ENCODE data around the gene C1R.
"Not testable (repeated sequence)": the region's sequence is repeated elsewhere in the genome, so short reads cannot be mapped to it uniquely, and the experiment has no call there.

Gene C1R

DNA sequence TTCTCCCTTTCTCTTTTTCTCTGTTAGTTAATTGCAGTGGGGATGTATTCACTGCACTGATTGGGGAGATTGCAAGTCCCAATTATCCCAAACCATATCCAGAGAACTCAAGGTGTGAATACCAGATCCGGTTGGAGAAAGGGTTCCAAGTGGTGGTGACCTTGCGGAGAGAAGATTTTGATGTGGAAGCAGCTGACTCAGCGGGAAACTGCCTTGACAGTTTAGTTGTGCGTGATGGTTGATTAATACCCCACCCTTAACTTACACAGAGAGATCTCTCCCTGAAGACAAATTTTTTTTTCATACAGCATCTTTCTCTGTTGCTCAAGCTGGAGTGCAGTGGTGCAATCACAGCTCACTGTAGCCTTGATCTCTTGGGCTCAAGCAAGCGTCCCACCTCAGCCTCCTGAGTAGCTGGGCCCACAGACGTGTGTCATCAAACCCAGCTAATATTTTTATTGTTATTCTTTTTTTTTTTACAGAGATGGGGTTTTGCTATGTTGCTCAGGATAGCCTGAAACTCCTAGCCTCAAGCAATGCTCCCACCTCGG lies 27.1 kb downstream of the C1R start:
- DNase-seq, result no peak

DNA sequence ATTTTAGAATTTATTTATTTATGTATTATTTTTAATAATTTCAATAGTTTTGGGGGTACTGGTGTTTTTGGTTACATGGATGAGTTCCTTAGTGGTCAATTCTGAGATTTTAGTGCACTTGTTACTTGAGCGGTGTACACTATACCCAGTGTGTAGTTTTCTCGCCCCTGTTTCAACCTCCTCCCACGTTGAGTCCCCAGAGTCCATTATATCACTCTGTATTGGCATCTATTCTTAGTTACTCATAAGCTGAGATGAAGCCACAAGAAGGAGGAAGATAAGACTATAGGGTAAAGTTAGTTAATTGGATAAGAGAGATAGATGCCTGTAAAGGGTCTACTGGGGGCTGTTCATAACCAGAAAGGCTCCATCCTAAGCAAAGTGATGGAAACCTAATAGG lies 27.7 kb downstream of the C1R start:
- DNase-seq, result no peak

DNA sequence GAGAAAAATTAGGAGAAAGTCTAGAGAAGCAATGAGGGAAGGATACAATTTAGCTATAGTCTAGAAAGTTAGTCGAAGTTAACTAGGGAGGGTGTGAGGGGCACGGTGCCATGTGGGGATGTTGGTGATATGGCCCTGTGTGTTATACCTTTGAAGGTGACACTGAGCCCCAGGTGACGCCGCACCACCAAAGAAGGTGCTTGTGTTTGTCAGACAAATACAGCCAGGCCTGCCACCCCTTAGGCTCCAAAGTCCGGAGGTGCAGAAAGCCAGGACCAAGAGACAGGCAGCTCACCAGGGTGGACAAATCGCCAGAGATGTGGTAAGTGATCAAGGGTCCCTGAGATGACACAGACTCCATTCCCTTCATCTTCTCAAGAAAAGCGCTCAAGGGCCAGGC lies 30.6 kb downstream of the C1R start:
- DNase-seq, result no peak

DNA sequence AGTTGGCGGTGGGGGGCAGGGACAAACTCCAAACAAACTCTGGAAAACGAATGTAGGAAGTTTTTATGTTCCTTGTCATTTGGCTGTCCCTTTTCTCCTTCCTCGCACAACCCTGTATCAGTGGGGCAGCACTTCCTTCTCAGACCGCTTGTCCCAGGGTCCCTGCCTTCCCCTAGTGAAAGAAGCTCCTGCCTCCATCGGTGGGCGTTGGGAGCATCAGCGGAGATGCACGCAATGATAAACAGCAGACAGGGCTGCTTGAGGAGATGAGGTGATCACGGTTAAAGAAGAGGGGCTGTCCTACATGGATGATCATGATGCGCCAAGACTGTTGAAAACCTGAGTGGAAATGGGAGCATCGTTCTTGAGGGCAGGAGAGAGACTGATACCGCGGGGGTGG lies 31.1 kb downstream of the C1R start:
- no peak for DNase-seq

DNA sequence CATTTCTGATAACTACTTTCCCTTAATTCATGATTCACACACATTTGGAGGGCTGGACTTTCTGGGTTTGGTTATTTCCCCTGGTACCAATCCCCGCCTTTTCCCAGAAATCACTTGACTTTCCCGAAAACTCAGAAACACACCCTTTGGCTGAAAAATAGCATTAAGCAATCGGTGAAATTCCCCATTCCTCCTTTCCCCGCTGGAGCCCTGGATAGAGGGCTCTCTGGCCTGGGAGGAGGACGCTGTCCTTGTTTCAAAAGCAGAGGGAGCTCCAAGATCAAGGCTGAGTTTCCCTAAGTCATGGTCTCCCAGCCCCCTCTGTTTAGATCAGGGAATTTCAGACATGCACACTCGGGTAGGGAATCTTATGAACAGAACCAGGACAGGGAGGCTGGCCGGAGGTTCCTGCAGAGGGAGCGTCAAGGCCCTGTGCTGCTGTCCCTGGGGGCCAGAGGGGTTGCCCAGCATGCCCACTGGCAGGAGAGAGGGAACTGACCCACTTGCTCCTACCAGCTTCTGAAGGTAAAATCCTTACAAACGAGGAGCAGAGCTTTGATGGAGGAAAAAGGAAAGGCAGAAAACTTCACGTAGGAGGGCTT lies 31.8 kb downstream of the C1R start, which contains the start of gene C1S:
TSS of gene C1S (plus strand) at position 366 of the 602 bp plus-strand sequence. CDS start 1,195 bp downstream, outside the sequence.
- no peak for DNase-seq

DNA sequence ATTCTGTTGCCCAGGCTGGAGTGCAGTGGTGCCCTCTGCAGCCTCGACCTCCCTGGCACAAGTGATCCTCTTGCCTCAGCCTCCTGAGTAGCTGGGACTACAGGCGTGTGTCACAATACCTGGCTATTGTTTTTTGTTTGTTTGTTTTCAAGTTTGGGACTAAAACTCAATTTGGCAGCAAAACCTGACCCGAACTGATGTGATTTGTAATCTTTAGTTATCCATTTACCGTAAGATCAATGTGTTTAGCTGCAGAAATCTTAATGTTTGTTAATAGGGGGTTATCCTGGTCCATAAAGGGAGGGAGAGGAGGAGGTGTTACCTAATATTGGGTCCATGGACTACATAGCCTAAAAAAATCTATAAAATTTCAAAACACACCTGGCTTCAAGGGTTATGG lies 32.5 kb downstream of the C1R start:
- no peak for DNase-seq

DNA sequence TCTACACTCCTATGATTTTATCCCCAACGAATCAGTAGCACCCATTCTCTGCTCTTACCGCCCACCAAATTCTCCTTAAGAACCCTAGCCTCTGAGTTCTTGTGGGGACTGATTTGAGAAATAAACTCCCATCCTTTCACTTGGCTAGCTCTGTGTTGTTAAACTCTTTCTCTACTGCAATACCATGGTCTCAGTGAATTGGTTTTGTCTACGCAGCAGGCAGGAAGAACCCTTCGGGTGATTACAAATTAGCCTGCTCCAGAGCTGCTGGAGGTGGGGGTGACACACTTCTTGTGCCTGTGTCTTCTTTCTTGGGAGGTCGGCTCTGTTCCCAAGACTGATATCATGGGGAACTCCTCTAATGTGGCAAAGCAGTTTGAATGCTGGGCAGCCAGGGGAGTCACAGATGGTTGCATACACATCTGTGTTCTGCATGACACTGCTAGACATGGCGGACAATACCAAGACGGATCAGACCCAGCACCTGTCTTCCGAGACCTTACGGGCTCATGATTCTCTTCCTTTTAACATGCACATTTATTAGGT lies 33.3 kb downstream of the C1R start:
- DNase-seq, result no peak

DNA sequence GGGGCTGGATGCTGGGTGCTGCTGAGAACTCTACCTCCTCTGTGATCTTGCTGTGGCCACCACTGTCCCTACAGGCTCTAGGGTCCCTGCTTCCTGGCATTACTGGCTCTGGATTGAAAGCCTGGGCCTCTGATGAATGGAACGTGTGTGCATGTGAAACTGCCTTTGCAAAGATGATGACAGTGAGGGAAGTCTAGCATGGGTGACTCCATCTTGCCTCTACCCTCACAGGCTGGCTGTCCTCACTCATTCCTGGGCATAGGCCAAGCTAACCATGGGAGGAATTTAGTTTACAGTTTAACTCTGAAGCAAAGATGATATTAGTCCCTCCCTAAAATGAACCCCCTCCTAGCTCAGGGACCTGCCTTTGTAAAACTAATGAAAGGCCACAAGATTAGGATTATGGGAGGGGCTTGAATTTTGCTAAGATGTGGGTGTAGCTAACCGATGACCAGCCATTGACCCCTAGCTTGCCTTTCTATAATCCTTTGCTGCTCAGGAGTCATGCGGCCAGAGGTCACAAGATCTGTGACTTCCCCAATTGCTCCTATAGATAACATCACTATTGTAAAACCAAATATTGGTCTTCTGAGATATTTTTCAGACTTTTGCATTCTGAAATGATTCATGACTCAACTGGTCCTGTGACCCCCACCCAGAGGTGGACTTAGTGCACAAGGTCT lies 33.9 kb downstream of the C1R start:
- DNase-seq, result no peak

DNA sequence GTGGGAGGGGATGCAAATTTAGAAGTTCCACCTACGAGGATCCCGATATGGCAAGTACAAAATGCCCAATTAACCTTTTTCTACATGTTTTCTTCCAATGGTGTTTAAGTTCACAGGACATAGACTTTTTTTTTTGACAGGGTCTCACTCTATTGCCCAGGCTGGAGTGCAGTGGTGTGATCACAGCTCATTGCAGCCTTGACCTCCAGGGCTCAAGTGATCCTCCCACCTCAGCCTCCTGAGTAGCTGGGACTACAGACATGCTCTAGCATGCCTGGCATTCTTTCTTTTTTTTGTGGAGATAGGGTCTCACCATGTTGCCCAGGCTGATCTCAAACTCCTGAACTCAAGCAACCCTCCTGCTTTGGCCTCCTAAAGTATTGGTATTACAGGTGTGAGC lies 36.5 kb downstream of the C1R start:
- not testable (repeated sequence) for DNase-seq

DNA sequence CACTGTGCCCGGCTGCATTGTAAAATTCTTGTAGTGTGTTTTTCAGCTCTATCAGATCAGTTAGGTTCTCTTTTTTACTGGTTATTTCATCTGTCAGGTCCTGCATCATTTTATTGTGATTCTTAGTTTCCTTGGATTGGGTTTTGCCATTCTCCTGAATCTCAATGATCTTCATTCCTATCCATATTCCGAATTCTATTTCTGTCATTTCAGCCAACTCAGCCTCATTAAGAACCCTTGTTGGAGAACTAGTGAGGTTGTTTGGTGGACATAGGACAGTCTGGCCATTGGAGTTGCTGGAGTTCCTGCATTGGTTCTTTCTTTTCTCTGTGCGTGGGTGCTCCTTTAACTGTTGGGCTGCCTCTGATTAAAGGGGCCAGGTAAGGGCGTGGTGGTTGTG lies 37.3 kb downstream of the C1R start:
- no peak for DNase-seq

DNA sequence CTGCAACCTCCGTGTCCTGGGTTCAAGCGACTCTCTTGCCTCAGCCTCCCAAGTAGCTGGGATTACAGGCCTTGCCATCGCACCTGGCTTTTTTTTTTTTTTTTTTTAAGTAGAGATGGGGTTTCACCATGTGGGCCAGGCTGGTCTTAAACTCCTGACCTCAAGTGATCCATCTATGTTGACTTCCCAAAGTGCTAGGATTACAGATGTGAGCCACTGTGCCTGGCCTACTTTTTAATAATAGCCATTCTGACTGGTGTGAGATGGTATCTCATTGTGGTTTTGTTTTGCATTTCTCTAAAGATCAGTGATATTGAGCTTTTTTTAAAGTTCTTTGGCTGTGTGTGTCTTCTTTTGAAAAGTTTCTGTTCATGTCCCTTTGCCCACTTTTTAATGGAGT lies 42.3 kb downstream of the C1R start:
- DNase-seq, result not testable (repeated sequence)

DNA sequence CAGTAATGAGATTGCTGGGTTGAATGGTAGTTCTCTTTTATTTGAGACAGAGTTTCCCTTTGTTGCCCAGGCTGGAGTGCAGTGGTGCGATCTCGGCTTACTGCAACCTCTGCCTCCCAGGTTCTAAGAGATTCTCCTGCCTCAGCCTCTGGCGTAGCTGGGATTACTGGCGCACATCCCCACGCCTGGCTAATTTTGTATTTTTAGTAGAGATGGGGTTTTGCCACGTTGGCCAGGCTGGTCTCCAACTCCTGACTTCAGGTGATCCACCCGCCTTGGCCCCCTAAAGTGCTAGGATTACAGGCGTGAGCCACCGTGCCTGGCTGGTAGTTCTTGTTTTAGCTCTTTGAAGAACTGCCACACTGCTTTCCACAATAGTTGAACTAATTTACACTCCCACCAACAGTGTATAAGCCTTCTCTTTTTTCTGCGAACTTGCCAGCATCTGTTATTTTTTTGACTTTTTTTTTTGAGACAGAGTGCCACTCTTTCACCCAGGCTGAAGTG lies 42.7 kb downstream of the C1R start:
- not testable (repeated sequence) for DNase-seq

DNA sequence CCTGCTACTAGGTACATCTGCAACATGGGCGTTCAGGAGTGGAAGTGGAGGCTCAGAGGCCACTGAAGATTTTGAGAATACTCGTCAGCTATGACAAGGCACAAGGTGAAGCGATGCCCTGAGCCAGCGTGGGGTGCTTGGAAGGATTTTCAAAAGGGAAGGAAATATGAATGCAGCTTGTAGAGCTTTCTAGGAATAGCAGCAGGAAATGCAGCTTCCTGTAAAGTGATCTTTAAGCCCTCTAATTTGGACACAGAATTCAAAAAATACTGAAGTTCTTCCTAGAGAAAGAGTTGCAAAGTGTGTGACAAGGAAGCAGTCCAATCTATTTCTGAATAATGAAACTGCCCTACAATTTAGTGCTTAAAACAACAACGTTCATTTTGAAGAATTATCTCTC lies 44.9 kb downstream of the C1R start:
- DNase-seq, result no peak

DNA sequence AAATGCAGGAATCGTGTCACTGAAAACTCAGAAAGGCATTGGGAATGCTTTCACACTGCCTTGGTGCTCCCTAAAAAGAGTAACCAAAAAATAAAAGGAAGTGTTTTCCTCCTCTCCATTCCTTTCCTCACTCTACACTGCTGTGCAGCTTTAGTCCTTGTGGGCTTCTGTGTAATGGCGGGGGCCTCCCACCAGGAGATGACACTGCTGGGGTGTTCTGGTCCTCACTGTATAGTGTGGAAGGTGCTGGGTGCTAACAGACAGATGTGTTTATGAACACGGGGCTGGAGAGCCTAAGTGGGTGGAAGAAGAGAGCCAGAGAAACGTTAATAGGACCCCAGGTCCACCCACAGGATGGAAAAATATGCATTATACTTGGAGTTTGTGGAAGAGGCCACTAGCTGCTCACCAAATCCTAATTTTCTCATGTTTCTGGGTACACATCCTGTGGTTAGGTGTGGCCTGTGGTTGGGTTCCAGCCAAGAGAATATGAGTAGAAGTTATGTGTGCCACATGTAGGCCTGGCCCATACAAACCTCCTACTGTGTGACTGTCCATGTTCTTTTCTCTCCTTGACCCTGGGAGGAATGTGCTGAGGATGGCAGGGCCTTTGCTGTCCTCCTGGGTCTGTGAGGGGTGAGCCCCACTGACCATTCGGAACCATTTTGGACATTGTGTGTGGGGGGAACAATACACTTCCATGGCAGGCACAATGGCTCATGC lies 45.7 kb downstream of the C1R start:
- DNase-seq, result no peak

DNA sequence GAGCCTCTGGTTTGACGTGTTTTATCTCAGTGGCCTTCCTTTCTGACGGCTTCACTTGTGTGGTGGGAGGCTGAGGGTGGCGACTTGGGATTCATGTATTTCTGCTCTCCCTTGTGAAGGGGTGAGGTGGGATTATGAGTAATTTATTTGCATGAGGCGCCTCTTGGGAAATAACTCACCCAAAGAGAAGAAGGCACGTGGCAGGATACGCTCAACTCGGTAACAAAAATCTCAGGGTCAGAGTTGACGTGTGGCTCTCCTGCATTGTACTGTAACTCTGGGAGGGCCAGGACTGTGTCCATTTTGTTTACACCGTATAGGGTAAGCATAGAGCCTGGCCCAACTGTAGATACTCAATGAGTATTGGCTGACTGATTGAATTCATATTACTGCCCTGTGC lies 46.3 kb downstream of the C1R start:
- no peak for DNase-seq

DNA sequence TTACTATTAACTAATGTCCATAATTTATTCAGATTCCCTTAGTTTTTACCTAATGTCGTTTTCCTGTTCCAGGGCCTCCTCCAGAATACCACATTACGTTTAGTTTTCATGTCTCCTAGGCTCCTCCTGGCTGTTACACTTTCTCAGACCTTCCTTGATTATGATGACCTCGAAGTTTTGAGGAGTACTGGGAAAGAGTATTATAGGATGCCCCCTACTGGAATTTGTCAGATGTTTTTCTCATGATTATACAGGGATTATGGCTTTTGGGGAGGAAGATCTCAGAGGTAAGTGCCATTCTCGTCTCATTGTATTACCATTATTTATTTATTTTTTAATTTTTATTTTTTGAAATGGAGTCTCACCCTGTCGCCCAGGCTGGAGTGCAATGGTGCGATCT lies 49.4 kb downstream of the C1R start:
- DNase-seq, result no peak

DNA sequence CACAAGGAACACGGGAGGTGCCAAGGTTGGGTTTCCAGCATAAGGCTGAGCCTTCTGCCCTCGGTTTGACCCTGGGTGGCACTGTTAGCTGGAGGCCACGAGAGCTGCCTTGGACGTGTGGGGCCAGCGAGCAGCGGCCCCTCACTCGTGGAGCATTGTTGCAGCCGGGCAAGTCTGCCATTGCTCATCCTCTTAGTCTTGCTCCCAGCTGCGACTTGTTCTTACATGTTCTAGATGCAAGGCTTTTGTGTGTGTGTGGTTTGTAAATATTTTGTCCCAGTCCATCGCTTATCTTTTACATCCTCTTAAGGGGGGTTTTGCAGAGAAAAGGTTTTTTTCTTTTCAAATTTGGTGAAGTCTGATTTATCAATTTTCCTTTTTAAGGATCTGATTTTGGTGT lies 52.8 kb downstream of the C1R start:
- no peak for DNase-seq

DNA sequence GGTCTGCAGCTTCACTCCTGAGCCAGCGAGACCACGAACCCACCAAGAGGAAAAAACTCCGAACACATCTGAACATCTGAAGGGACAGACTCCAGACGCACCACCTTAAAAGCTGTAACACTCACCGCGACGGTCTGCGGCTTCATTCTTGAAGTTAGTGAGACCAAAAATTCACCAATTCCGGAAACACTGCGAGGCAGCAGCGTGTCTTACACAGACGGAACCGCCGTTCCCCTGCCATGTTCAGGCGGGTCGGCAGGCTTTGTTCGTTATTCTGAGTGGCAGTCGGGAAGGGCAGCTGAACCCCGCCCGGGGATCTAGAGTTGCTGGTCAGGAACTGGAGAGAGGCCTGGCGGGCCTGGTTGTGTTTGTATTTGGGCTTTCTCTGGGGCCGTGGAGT lies 53.7 kb downstream of the C1R start:
- no peak for DNase-seq

DNA sequence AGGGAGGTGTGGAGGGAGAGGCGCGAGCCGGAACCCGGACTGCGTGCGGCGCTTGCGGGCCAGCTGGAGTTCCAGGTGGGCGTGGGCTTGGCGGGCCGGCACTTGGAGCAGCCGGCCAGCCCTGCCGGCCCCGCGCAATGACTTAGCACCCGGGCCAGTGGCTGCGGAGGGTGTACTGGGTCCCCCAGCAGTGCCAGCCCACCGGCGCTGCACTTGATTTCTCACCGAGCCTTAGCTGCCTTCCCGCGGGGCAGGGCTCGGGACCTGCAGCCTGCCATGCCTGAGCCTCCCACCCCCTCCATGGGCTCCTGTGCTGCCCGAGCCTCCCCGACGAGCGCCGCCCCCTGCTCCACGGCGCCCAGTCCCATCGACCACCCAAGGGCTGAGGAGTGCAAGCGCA lies 54.8 kb downstream of the C1R start:
- not testable (repeated sequence) for DNase-seq

DNA sequence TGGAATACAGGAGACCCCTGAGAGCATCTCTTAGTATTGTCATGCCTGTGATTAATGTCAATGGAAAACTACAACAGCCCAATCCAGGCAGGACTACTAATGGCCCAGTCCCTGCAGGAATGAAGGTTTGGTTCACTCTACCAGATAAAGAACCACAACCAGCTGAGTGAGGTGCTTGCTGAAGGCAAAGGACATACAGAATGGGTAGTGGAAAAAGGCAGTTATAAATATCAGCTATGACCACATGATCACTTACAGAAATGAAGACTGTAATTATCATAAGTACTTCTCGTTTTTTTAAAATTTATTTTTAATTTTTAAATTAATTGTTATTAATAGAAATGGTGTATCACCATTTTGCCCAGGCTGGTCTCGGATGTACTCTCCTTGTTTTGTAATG lies 56.8 kb downstream of the C1R start:
- DNase-seq, result no peak

DNA sequence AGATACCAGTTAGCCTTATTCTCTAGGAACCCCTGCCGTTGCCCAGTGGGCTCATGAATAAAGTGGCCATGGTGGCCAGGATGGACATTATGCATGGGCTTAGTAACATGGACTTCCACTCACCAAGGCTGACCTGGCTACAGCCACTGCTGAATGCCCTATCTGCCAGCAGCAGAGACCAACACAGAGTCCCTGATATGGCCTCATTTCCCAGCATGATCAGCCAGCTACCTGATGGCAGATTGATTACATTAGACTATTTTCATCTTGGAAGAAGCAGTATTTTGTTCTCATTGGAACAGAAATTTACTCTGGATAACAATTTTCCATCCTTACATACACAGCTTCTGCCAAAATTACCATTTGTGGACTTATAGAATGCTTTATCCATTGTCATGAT lies 57.8 kb downstream of the C1R start:
- no peak for DNase-seq

DNA sequence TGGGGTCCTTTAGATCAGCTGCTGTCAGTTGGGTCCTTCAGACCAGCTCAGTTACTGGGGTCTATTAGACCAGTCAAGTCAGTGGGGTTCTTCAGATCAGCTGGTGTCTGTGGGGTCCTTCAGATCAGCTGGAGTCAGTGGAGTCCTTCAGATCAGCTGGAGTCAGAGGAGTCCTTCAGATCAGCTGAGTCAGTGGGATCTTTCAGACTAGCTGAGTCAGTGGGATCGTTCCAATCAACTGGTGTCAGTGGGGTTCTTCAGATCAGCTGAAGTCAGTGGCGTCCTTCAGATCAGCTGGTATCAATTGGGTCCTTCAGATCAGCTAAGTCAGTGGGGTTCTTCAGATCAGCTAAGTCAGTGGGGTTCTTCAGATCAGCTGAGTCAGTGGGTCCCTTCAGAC lies 59.3 kb downstream of the C1R start:
- DNase-seq, result no peak

DNA sequence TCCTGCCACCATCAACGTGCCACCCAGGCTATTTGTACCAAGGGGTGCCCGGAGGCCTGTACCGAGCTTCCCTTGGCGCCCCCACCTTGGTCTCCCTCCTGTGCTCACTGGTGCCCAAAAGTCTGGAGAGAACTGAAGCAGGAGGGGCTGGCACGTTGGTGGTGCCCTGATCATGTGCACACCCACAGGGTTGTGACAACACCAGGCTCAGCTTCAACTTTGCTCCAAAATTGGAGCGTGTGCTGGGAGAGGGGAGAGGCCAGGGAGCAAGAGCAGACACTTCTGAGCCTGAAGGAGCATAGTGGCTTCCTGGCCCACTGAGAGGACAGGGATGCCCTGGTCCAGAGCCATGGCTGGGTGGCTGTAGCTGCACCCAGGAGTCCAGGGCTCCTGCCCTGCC lies 60.9 kb downstream of the C1R start:
- DNase-seq, result no peak
